Retinal pigment epithelial cell (primary cell): Measurements from ENCODE around the gene EEPD1.

ENCODE experiments used
- DNase-seq: peaks from one replicate; pipeline ENCODE4 v3.0.0-alpha.2; 2010; ENCODE audit warnings: low read depth
- H3K4me3 ChIP-seq: 2 replicates; pipeline ENCODE4 v1.5.1; 2011; ENCODE audit warnings: mild to moderate bottlenecking, low read length, control low read depth, moderate library complexity
- CTCF ChIP-seq: conservative IDR thresholded peaks from 2 replicates; pipeline ENCODE4 v1.5.1; 2011; ENCODE audit warnings: low read depth, low read length, control low read depth, inconsistent platforms

The EEPD1 gene

DNA sequence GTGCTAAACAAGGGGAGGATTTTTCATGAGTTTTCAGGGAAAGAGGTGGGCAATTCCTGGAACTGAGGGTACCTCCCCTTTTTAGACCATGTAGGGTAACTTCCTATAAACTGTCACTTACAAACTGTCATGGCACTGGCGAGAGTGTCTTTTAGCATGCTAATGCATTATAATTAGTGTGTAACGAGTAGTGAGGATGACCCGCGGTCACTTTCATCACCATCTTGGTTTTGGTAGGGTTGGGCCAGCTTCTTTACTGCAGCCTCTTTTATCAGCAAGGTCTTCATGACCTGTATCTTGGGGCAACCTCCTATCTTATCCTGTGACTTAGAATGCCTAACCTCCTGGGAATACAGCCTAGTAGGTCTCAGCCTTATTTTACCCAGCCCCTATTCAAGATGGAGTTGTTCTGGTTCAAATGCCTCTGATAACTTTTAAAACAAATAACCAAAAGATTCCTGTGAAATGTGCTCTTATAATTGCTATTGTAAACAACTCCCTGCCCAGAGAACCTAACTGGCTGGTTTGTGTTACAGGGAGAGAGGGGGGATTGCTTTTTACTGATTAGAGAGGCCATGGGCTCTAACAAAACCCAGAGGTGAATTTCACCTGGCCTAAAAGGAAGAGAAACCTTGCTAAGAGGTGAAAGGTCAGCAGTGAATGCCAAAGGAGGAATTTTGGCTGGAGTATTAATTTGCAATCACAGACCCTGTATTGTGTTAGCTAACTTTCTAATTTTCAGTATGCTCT lies 64.3 kb downstream of the EEPD1 start:
- TF ChIP-seq CTCF: no peak
- no peak for DNase-seq
- H3K4me3 ChIP-seq: no peak overlapping the region

- no peak for DNase-seq
- H3K4me3 ChIP-seq: no peak overlapping the region
- TF ChIP-seq CTCF: no peak
These were observed 64.9 kb downstream of the EEPD1 start for GRCh38 chr7:36217961-36218284.

GRCh38 chr7:36219429-36219828 lies 66.4 kb downstream of the EEPD1 start:
- no peak for DNase-seq
- H3K4me3 ChIP-seq: no peak overlapping the region
- no peak for TF ChIP-seq CTCF

DNA sequence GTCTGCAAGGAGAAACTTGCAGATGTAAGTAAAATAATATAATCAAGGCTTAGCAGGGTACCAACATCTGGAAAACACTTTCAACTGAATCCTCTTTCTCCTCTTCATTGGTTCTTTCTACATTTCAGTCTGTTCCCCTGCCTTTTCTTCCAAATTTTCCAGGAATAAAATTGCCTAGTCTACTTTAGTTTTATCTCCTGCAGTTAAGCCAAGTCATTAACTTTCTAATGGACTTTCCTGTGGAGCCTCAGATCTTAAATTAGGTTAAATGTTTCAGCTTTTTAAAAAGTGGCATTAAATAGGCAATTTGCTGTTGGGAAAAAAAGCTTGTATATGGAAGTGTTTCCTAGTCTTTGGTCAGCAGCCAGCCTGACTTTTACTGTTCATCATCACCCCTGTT lies 70.8 kb downstream of the EEPD1 start:
- no peak for TF ChIP-seq CTCF

DNA sequence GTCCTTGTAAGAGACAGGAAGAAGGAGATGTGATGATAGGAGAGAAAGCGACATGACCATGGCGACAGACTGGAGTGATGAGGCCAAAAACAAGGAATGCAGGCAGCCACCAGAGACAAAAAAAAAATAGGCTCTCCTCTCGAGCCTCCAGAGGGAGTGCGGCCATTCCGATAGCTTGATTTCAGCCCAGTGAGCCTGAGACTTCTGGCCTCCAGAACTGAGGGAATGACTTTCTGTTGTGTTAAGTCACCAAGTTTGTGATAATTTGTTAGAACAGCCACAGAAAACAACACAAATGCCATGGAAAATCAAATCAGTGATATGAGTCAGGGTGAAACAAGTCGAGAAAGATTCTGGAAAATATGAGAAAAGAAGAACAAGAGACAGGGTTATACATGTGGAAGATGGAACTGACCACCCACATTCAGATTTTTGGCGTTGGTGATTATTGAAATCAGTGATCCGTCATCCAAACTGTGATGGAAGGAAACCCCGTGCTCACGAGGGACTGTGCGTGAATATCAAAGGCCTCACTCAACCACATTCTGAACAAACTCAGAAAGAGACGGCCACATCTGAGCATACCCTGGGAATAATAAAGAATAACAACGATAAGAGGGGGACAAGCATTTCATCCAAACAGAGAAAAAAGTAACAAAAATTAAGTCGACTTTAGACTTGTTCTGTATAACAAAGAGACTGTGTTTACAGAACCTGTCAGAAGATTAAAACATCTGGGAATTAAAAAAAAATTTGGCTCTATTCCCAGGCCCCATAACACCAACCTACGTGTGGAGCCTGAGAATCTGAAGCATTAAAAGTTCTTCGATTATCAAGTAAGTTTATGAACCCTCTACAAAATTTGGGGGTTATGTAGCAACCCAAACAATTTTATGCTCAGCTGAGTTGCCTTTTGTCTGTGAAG lies 72.1 kb downstream of the EEPD1 start:
- no peak for DNase-seq
- no peak for TF ChIP-seq CTCF
- H3K4me3 ChIP-seq: no peak overlapping the region

More for the DNA sequence above, 70.8 kb downstream of the EEPD1 start:
- H3K4me3 ChIP-seq: no peak overlapping the region
- no peak for DNase-seq

- TF ChIP-seq CTCF: no peak
- no peak for DNase-seq
- H3K4me3 ChIP-seq: no peak overlapping the region
These were observed 73.1 kb downstream of the EEPD1 start for GRCh38 chr7:36226151-36226550.

DNA sequence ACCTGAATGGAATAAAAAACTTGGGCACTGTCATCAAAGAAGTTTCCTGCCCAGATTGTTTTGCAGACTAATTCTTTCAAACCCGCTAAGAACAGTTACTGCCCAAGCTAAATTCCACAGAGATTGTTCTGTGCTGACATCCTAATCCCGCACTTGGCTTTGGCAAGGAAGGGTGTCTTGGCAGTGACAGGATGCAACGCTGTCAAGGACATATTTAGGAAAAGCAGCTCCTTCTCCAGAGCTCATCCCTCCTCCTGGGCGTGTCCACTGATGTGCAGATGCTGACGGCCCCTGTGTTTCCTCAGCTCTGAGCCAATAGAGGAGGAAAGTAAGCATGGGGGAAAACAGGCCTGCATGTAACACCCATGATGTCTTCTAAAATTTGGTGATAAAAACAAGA lies 74.2 kb downstream of the EEPD1 start:
- no peak overlapping the region for H3K4me3 ChIP-seq
- no peak for DNase-seq
- no peak for TF ChIP-seq CTCF
